Measurements from ENCODE around the gene MYOCD.

MYOCD gene

GRCh38 chr17:12623220-12623848 is 42.4 kb upstream of the MYOCD start:
- H3K4me3 ChIP-seq (replicated peaks; ENCODE audit: low read depth, low read length), result no peak overlapping the region
- DNase-seq (ENCODE audit: low read depth), result no peak
- TF ChIP-seq CTCF (IDR thresholded peaks at IDR 0.05; ENCODE audit: low read length, missing control alignments), result no peak

- H3K4me3 ChIP-seq (replicated peaks; ENCODE audit: low read depth, low read length), result no peak overlapping the region
- peak; percentile 8 for DNase-seq (ENCODE audit: low read depth)
These were observed 41.5 kb upstream of the MYOCD start for GRCh38 chr17:12624211-12624610.

GRCh38 chr17:12625092-12625491 is 40.6 kb upstream of the MYOCD start:
- DNase-seq (ENCODE audit: low read depth), result no peak
- TF ChIP-seq CTCF (IDR thresholded peaks at IDR 0.05; ENCODE audit: low read length, missing control alignments), result no peak
- H3K4me3 ChIP-seq (replicated peaks; ENCODE audit: low read depth, low read length), result no peak overlapping the region

More at GRCh38 chr17:12624211-12624610, 41.5 kb upstream of the MYOCD start:
- TF ChIP-seq CTCF (IDR thresholded peaks at IDR 0.05; ENCODE audit: low read length, missing control alignments), result no peak

- TF ChIP-seq CTCF (IDR thresholded peaks at IDR 0.05; ENCODE audit: low read length, missing control alignments), result no peak
- peak; percentile 82 for DNase-seq (ENCODE audit: low read depth)
These were observed 38.5 kb upstream of the MYOCD start for GRCh38 chr17:12627177-12627629.

GRCh38 chr17:12627781-12628451 is 37.8 kb upstream of the MYOCD start:
- TF ChIP-seq CTCF (IDR thresholded peaks at IDR 0.05; ENCODE audit: low read length, missing control alignments), result no peak
- DNase-seq (ENCODE audit: low read depth), result peak; percentile 51
- H3K4me3 ChIP-seq (replicated peaks; ENCODE audit: low read depth, low read length), result no peak overlapping the region

More at GRCh38 chr17:12627177-12627629, 38.5 kb upstream of the MYOCD start:
- H3K4me3 ChIP-seq (replicated peaks; ENCODE audit: low read depth, low read length), result no peak overlapping the region

GRCh38 chr17:12631076-12631475 is 34.6 kb upstream of the MYOCD start:
- no peak for TF ChIP-seq CTCF (IDR thresholded peaks at IDR 0.05; ENCODE audit: low read length, missing control alignments)
- no peak for DNase-seq (ENCODE audit: low read depth)
- H3K4me3 ChIP-seq (replicated peaks; ENCODE audit: low read depth, low read length), result no peak overlapping the region

Measured in fibroblast of pulmonary artery (primary cell).